Heart left ventricle (tissue), 16 donors: ENCODE results near the gene PLPP3. TPM values are rescaled to one million over a fixed set of nuclear protein-coding genes. Genes with fewer than 3 reads are reported as not detected.

Source experiments
- ATAC-seq, 4 donors: fragments of 200-7000 bp; cut with Tn5 transposase; one replicate each; pipeline ENCODE4 v1.9.1; 2020 to 2022; ENCODE audit warnings: moderate library complexity in 4 of 4, mild to moderate bottlenecking in 3 of 4, moderate number of reproducible peaks in 1 of 4
- DNase-seq, 5 donors: peaks; one replicate each; pipeline ENCODE4 v3.0.0-alpha.2; 2020
- H3K27ac ChIP-seq, 12 donors: fragments of 200-600 bp; sonication (generic) in 4 of 12; one replicate each; pipeline versions ENCODE4 v1.5.0 to v1.8.0; 2016 to 2022; ENCODE audit warnings: mild to moderate bottlenecking in 2 of 12
- H3K27me3 ChIP-seq, 9 donors: fragments of 200-600 bp; sonication (generic) in 2 of 9; one replicate each; pipeline versions ENCODE4 v1.5.1 to v1.8.0; 2016 to 2022; ENCODE audit warnings: mild to moderate bottlenecking in 3 of 9
- H3K36me3 ChIP-seq, 9 donors: fragments of 200-600 bp; sonication (generic) in 2 of 9; one replicate each; pipeline versions ENCODE4 v1.5.0 to v1.8.0; 2018 to 2022; ENCODE audit warnings: mild to moderate bottlenecking in 2 of 9
- H3K4me1 ChIP-seq, 12 donors: fragments of 200-600 bp; sonication (generic) in 4 of 12; one replicate each; pipeline versions ENCODE4 v1.5.0 to v1.8.0; 2016 to 2022; ENCODE audit warnings: mild to moderate bottlenecking in 3 of 12
- H3K4me3 ChIP-seq, 12 donors: fragments of 200-600 bp; sonication (generic) in 4 of 12; one replicate each; pipeline versions ENCODE4 v1.5.0 to v1.8.0; 2017 to 2022; ENCODE audit warnings: mild to moderate bottlenecking in 9 of 12, moderate library complexity in 4 of 12
- H3K9me3 ChIP-seq, 12 donors: fragments of 200-600 bp; sonication (generic) in 4 of 12; one replicate each; pipeline versions ENCODE4 v1.5.0 to v1.8.0; 2016 to 2022; ENCODE audit warnings: mild to moderate bottlenecking in 1 of 12
- POLR2A ChIP-seq, 2 donors: fragments of 450-650 bp; IDR thresholded peaks; one replicate each; pipeline ENCODE4 v1.6.1; 2017; ENCODE audit warnings: antibody characterized with exemption in 2 of 2, mild to moderate bottlenecking in 2 of 2, moderate library complexity in 2 of 2
- WGBS, 4 donors: extraction: QIAGEN DNeasy Blood & Tissue Kit in 2 of 4; methylation state at CpG; one replicate each; pipeline versions ENCODE4 v1.1.5 to v1.1.7; 2013 to 2018; 5-methylcytosine and 5-hydroxymethylcytosine counted together
- intact Hi-C, 10 donors: fragments of 100-400 bp; cut with DNase I; formaldehyde crosslinking; loops; one replicate each; pipeline versions ENCODE4 v1.11.1 to v1.14.2; 2022
- polyA plus RNA-seq, 2 donors: library from polyadenylated mRNA; stranded (reverse); fragments of 200-250 nt; gene quantifications; one replicate each; pipeline ENCODE4 v1.2.3, GENCODE V29; 2013
- total RNA-seq, 9 donors: library from RNA; depleted of rRNA in 2 of 9; stranded (reverse); fragments of >200 nt in 2 of 9; fragmentation: NEBNext Ultra II Directional in 3 of 9; extraction: Animal tissue kit (Norgen Biotek cat#: 25700) in 3 of 9; gene quantifications; one replicate each; pipeline versions ENCODE4 v1.1.0 to v1.2.4, GENCODE V29; 2016 to 2023
- TF ChIP-seq, protein P1 (sequence below), 12 donors: fragments of 200-600 bp; sonication (generic) in 4 of 12; IDR thresholded peaks; one replicate each; pipeline versions ENCODE4 v1.5.0 to v1.8.0; 2018 to 2022; ENCODE audit warnings: antibody characterized with exemption in 12 of 12, mild to moderate bottlenecking in 5 of 12
- donor health status: ischemic (EF 13 %, LVEDD 7.1; RV severe dilation, severe dysfunction).
- donor health status: healthy with polysubstance abuse.
- donor health status: DM: no; HTN: yes; CAD: no.
- donor health status: DM: no; HTN: no; CAD: no.
- donor health status: ischemic (EF 25% LVEDD 6.9; RV normal size, moderate dysfunction).
- donor health status: ischemic (EF 25% LVEDD 5.7; RV mildly dilated, moderate dysfunction).
- donor health status: healthy.
- donor health status: DM: yes; HTN: yes; CAD: no.
- donor health status: ischemic (EF 35%, LVEDD 5.7; RV mildly dilated, moderate dysfunction).
- donor health status: nonischemic (EF 11% LVEDD 7.7; RV severe dilation, severe dysfunction).
- donor health status: DM: yes; HTN: yes; CAD: no.
- donor health status: PGD.
- donor health status: ischemic (EF 29% LVEDD 5.4; RV normal size, mild dysfunction).
- donor health status: nonischemic (EF 23%, LVEDD 6.1; RV moderate dilation, normal function).

Gene PLPP3
- total and polyA plus RNA-seq, 11 donors: 17.1 to 221 (median 89.9) TPM

DNA sequence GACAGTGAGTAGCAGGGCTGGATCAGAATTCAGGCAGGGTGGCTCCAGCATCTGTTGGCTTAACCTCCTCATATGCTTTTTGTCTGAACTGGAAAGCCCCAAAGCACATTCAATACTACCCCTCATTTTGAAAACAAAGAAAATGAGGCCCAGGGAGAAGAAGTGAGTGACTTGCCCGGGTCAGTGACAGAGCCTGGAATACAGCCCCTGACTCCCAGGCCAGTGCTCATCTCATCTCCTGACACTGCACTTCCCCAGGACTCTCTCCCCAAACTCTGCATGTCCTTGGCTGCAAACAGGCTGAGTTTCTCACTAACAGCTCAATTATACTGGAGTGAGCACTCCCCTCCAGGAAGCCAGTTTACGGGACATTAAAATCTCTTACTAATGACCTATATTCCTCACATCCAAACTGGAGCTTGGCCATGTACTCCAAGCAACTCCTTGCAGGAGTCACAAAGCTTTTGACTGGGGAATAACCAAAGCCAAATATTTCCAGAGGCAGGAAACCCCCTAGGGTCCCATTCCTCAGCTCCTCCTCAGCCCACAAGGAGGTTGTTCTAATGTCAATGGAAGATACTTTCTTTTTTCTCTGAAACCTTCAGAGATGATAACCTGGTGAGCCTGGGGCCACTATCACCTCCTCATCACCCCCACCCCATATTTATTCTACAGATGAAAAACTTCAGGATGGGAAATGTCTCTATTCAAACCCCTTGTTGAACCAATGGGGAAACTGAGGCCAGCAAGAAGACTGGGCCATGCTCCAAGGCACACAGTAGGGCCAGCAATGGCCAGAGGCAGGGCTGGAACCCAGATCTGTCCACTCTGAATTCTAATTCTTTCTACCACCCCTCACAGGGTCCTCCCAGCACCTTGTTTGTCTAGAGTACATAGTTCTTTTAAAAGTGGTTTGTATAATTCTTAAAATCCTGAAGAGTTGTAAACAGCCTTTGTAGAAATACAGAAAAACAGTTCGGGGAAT is 127.0 kb downstream of the PLPP3 start:
- Histone ChIP-seq H3K27me3 (no peaks in the 10 kb centered on the region), H3K27ac (peak overlapping the region in 4 of 12 donors; percentile 31 to 58 (median 36)), H3K9me3 (no peaks in the 10 kb centered on the region), H3K4me1 (peaks cover 0 to 58% (median 28%) of the 10 kb centered on the region in 12 donors), H3K36me3 (no peaks in the 10 kb centered on the region), H3K4me3 (no peak overlapping the region)
- intact Hi-C loops: no loop called here
- WGBS, 4 donors: 50 to 72% (median 56%) methylated on average over 3 of the region's 3 CpGs
- DNase-seq (peak in 2 of 5 donors; percentile 28 to 40), ATAC-seq (peak; percentile 6 to 54 (median 15))
- TF ChIP-seq, protein P1, sequence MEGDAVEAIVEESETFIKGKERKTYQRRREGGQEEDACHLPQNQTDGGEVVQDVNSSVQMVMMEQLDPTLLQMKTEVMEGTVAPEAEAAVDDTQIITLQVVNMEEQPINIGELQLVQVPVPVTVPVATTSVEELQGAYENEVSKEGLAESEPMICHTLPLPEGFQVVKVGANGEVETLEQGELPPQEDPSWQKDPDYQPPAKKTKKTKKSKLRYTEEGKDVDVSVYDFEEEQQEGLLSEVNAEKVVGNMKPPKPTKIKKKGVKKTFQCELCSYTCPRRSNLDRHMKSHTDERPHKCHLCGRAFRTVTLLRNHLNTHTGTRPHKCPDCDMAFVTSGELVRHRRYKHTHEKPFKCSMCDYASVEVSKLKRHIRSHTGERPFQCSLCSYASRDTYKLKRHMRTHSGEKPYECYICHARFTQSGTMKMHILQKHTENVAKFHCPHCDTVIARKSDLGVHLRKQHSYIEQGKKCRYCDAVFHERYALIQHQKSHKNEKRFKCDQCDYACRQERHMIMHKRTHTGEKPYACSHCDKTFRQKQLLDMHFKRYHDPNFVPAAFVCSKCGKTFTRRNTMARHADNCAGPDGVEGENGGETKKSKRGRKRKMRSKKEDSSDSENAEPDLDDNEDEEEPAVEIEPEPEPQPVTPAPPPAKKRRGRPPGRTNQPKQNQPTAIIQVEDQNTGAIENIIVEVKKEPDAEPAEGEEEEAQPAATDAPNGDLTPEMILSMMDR (IDR thresholded peaks at IDR 0.05): no peak
- TF ChIP-seq POLR2A (IDR thresholded peaks at IDR 0.05): no peak

GRCh38 chr1:56451491-56451890 is 127.9 kb downstream of the PLPP3 start:
- peak overlapping the region in 1 of 12 donors; percentile 58 for H3K27ac ChIP-seq
- ATAC-seq (no peak), DNase-seq (no peak)
- intact Hi-C loops: no loop called here
- 95 to 96% (median 96%) methylated on average over 5 of the region's 5 CpGs for WGBS, 4 donors
- H3K4me3 ChIP-seq: no peak overlapping the region
- TF ChIP-seq POLR2A (IDR thresholded peaks at IDR 0.05): no peak
- no peaks in the 10 kb centered on the region for H3K9me3 ChIP-seq
- H3K4me1 ChIP-seq: peaks cover 3 to 64% (median 36%) of the 10 kb centered on the region in 12 donors
- no peaks in the 10 kb centered on the region for H3K36me3 ChIP-seq
- H3K27me3 ChIP-seq: no peaks in the 10 kb centered on the region

- Histone ChIP-seq H3K27ac (peak overlapping the region in 1 of 12 donors; percentile 13), H3K4me3 (no peak overlapping the region), H3K36me3 (no peaks in the 10 kb centered on the region), H3K4me1 (peaks cover 3 to 68% (median 41%) of the 10 kb centered on the region in 12 donors), H3K27me3 (no peaks in the 10 kb centered on the region), H3K9me3 (no peaks in the 10 kb centered on the region)
- intact Hi-C loops: no loop called here
- WGBS, 4 donors: 74 to 89% (median 78%) methylated on average over 4 of the region's 4 CpGs
- no peak for DNase-seq
- no peak for ATAC-seq
- no peak for TF ChIP-seq POLR2A (IDR thresholded peaks at IDR 0.05)
- TF ChIP-seq, protein P1 (IDR thresholded peaks at IDR 0.05): no peak
Observed at GRCh38 chr1:56450004-56450666, 129.2 kb downstream of the PLPP3 start.

DNA sequence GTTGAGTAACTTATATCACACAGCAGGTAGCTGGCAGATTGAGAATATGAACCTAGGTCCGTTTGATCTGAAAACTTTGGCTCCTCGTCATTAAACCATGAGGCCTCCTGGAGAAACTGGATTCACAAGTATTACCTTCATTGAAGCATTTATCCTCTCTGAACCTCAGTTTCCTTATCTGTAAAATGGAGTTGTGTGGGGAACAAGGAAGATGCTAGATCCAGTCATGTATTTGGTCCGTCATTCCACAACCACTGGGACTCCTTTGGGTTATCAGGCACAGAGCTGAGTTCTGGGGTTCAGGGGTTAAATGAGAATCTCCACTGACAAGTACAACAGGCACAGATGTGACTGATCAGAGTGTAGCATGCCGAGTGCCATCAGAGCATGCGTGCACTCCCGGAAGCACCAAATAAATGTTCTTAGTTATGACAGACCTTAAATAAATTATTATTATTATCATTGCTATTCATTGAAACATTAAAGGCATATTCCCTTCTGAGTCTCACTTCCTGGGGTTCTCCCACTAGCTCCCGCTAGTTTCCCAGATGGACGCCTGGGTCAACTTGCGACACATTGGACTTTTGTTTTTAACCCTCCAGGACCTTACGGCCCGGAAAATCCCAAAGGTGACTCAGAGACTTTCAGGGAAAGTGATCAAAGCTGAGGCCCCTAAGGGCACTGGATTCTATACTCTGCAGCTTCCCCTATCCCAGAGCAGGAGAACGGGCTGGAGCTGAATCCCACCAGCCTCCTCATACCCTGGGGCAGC is 130.6 kb downstream of the PLPP3 start:
- TF ChIP-seq, protein P1 (IDR thresholded peaks at IDR 0.05): no peak
- no peak for TF ChIP-seq POLR2A (IDR thresholded peaks at IDR 0.05)
- Histone ChIP-seq H3K36me3 (no peaks in the 10 kb centered on the region), H3K27me3 (no peaks in the 10 kb centered on the region), H3K4me1 (peaks cover 3 to 67% (median 41%) of the 10 kb centered on the region in 12 donors), H3K9me3 (no peaks in the 10 kb centered on the region), H3K27ac (peak overlapping the region in 3 of 12 donors; percentile 16 to 85 (median 23)), H3K4me3 (no peak overlapping the region)
- intact Hi-C loops: loop anchor here in 3 of 10 donors (10.0 kb wide), 1 partner anchor 126 kb away; the partner anchor contains the start of gene PLPP3 (in 3 of the 3)
- DNase-seq (peak in 1 of 5 donors; percentile 22), ATAC-seq (peak in 1 of 4 donors; percentile 25)
- 50 to 60% (median 54%) methylated on average over 11 to 12 of the region's 12 CpGs for WGBS, 4 donors
